WI38 (cell line): ENCODE measurements around the gene PLEKHA5.

Experiments used
- H3K4me3 ChIP-seq: 2 replicates; pipeline ENCODE4 v1.5.1; 2011; ENCODE audit warnings: low read depth, mild to moderate bottlenecking, control low read depth, low read length
- CTCF ChIP-seq: IDR thresholded peaks from 2 replicates; pipeline ENCODE4 v1.5.1; 2012; ENCODE audit warnings: low read depth, mild to moderate bottlenecking, control low read depth, low read length

PLEKHA5 gene

GRCh38 chr12:19115285-19115684 lies 14.2 kb upstream of the PLEKHA5 start:
- no peak overlapping the region for H3K4me3 ChIP-seq
- no peak for TF ChIP-seq CTCF

GRCh38 chr12:19119440-19119839 lies 10.1 kb upstream of the PLEKHA5 start:
- H3K4me3 ChIP-seq: no peak overlapping the region
- no peak for TF ChIP-seq CTCF

- no peak overlapping the region for H3K4me3 ChIP-seq
- TF ChIP-seq CTCF: no peak
Measured at GRCh38 chr12:19120795-19121194, 8.7 kb upstream of the PLEKHA5 start.

GRCh38 chr12:19121449-19122018 lies 8.0 kb upstream of the PLEKHA5 start:
- TF ChIP-seq CTCF: no peak

GRCh38 chr12:19125325-19125724 lies 4.2 kb upstream of the PLEKHA5 start:
- H3K4me3 ChIP-seq: no peak overlapping the region
- no peak for TF ChIP-seq CTCF

More at GRCh38 chr12:19121449-19122018, 8.0 kb upstream of the PLEKHA5 start:
- no peak overlapping the region for H3K4me3 ChIP-seq

- no peak overlapping the region for H3K4me3 ChIP-seq
- no peak for TF ChIP-seq CTCF
Measured at GRCh38 chr12:19127270-19127669, 2.3 kb upstream of the PLEKHA5 start.

GRCh38 chr12:19128485-19128884 lies 1.0 kb upstream of the PLEKHA5 start:
- no peak overlapping the region for H3K4me3 ChIP-seq
- no peak for TF ChIP-seq CTCF
